ENCODE results near the gene LEFTY2.
"Not testable (repeated sequence)": the region's sequence is repeated elsewhere in the genome, so short reads cannot be mapped to it uniquely, and the experiment has no call there.

Gene LEFTY2

DNA sequence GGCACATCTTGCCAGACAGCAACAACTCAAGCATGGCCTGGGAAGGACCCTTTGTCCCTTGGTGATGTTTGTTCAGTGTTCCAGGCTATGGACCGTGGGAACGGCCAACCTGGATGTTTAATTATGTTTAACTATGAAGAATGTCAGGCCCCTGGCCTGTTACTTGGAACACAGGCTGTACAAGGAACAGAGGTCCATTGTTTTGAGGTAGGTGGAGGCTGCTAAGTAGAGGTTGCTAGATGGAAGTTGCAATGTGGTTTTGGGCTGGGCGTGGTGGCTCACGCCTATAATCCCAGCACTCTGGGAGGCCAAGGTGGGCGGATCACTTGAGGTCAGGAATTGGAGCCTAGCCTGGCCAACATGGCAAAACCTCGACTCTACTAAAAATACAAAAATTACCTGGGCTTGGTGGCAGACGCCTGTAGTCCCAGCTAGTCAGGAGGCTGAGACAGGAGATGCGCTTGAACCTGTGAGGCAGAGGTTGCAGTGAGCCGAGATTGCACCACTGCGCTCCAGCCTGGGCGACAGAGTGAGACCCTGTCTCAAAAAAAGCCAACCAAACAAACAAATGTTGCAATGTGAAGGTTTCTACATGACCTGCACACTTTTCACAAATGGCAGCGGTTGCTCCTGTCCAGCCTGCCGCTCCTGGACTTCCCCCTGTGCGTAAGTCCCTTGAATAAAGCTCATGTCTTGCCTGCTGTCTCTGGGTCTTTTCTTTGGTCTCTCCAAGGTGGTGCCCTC lies 49.6 kb downstream of the LEFTY2 start:
- no peak for TF ChIP-seq CTCF (conservative IDR thresholded peaks at IDR 0.05)
- no peak overlapping the region for H3K27ac ChIP-seq

DNA sequence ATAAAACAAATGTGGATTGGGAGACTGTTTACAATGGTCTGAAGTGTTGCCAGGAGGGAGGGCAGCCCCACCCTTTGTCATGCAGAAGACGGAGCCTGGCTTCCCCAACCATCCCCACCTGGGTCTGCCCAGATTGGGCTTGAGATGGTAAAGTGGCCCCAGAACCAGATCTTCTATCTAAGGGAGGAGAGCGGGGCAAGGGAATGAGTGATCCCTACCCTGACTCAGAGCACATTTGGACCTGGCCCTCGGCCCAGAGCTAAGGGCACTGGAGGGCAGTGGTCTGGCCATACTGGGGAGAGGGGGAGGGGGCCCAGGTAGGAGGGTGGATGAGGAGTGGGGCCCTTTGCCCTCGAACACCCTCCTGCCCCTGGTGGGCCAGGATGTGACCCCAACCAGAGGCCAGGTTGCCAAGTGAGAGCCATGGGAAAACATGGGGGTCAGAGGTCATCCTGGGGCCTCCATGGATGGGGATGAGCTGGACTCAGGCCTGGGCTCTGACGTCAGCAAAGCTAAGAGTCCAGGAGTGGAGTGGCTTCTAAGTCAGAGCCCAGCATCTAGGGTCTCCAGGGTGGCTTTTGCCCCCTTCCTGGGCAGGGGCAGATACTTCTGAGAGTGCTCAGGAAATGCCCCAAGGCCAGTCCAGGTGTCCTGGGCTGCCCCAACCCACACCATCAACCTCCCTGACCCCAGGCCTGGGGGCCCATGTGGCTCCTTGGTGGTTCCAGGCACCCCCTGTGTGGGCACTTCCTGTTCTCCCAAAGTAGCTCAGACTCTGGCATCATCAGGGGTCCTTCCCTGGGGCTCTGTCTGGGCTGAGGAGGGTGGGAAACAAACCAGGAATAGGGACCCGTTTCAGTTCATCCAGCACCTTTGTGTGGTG lies 50.4 kb downstream of the LEFTY2 start:
- no peak for TF ChIP-seq CTCF (conservative IDR thresholded peaks at IDR 0.05)
- H3K27ac ChIP-seq, result no peak overlapping the region

DNA sequence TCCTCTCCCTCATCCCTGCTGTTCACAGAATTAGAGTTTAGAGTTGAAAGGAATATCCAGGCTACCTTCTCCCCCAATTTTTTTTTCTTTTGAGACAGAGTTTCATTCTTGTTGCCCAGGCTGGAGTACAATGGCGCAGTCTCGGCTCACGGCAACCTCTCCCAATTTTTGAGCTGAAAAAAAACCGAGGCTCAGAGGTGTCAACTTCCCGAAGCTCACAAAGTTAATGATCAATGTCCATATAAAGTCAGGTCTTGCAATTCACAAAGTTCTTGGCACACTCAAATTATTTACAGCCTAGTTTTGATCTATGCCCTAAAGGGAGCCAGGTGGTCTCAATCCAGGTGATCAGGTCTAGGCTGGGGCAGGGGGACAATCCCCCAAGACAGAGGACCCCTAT lies 51.3 kb downstream of the LEFTY2 start:
- no peak for TF ChIP-seq CTCF (conservative IDR thresholded peaks at IDR 0.05)
- H3K27ac ChIP-seq, result no peak overlapping the region

DNA sequence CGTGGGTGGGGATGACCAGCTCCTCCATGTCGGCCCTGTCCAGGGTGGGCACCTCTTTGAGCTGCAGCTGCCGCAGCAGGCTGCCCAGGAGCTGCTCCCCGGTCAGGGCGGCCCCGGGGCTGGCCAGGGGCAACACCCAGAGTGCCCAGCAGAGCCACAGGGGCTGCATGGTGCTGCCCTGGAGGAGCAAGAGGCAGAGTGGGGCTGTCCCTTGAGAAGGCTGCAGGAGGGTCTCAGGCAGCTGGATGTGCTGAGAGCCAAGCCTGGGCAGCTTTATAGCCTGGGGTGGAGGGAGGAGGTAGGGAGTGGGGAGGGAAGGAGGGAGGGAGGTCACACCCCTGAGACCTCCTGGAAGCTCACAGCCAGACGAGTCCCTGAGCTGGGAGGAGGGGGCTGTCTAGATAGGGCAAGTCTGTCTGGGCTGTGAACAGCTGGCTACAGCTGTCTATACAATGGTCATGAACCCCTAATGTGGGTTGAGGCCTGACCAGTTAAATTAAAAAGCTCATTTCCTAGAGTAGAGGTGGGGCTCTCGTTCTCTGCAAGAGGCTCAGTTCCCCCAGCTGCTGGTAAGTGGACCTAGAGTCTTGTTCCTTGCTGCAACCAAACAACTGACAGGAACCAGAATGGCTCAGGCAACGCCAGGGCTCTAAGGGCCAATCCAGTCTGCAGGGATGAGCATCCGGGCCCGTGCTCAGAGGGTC lies 52.0 kb downstream of the LEFTY2 start, which contains the start of gene LEFTY1:
LEFTY1 (minus strand) TSS at position 249 of the 704 bp plus-strand sequence; CDS start at position 169, 80 bp downstream.
- H3K27ac ChIP-seq, result no peak within 1 kb of the TSS
- no peak for TF ChIP-seq CTCF (conservative IDR thresholded peaks at IDR 0.05)

GRCh38 chr1:225888289-225888897 lies 52.6 kb downstream of the LEFTY2 start:
- no peak for TF ChIP-seq CTCF (conservative IDR thresholded peaks at IDR 0.05)
- no peak overlapping the region for H3K27ac ChIP-seq

DNA sequence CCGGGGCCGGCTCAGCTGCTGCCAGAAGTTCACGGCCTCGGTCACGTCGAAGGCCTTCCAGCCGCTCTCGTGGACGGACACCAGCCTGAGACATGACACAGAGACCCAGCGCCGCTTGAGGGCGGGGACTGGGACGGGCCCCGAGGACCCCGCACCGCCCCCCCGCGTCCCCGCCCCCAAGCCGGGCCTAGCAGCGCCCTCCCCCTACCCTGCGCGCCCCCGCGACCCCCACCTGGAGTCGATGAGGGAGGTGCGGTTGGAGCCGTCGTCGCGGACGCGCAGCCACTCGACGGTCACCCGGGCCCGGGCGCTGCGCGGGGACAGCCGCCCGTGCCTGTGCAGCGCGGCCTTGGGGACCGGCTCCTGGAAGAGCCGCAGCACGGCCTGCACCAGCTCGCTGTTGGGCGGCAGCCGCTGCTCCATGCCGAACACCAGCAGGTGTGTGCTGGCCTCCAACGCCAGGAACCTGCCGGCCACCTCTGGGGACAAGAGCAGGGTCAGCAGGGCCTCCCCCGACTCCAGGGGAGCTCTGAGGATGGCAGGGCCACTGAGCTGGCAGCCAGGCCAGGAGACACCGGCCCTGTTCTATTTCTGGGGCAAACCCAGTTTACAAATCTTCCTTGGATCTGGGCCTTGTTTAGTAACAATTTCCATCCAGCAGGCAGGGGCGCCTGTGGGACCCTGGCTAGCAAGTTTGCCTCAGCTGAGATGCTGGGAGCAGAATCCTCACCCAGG lies 53.3 kb downstream of the LEFTY2 start:
- not testable (repeated sequence) for H3K27ac ChIP-seq

DNA sequence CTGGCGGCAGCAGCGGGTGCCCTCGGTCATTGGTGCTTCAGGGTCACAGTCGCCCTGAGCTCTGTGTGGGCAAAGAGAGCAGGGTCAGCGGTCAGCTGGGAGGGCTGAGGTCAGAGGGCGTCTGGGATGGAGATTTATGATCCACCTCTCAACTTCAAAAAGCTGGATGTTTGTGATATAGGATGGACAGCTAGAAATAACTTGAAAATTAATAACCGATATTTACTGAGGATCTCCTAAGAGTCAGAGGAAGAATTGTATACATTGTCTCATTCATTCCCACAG lies 54.0 kb downstream of the LEFTY2 start:
- TF ChIP-seq CTCF (conservative IDR thresholded peaks at IDR 0.05), result no peak

More for the DNA sequence above, 54.0 kb downstream of the LEFTY2 start:
- H3K27ac ChIP-seq, result no peak overlapping the region

Measured in VCaP (cell line).